GM21390 (cell line): ENCODE results near the gene CSK.

Experiments
- ATAC-seq: cut with Tn5 transposase; IDR thresholded peaks from one replicate; pipeline ENCODE4 v1.9.1; 2021; ENCODE audit not compliant: unreplicated experiment

CSK gene

DNA sequence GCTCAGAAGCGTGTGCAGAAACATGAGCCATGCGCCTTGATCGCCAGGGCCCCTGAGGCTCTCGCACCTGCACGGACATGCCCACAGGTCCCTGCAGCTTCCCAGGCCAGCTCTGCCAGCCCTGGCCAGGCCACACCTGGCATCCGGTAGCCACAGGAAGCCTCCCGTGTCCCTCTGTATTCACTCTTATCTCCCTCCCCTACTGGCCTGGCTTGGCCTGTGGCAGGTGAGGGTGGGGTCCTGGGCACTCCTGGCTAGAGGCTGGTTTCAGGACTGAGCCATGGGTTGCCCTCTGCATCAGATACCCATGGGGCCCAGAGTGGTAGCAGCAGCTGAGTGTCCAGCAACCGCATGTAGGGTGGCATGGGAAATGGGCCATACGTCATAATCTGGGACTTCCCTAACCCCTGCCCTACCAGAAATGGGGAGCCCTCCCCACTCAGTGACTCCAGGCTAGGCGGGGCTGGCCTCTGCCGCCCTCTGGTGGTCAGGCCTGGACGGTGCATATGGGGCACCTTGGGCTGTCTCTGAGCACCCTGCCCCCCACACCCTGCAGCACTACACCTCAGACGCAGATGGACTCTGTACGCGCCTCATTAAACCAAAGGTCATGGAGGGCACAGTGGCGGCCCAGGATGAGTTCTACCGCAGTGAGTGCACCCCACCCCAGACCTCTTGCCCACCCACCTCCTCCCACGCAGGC, 18.1 kb downstream of the CSK start:
- ATAC-seq, result peak; percentile 57

DNA sequence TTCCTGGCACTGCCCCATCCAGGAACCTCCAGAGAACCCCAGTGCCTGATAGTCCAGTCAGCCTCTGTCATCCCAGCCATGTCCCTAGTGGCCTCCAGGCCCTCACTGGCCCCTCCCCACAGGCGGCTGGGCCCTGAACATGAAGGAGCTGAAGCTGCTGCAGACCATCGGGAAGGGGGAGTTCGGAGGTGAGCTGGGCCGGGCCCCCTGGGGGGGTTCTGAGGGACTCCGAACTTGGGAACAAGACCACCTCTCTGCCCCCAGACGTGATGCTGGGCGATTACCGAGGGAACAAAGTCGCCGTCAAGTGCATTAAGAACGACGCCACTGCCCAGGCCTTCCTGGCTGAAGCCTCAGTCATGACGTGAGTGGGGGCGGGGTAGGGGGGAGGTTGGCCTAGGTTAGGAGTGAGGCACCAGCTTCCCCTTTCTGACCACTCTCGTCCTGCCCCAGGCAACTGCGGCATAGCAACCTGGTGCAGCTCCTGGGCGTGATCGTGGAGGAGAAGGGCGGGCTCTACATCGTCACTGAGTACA, 18.7 kb downstream of the CSK start:
- ATAC-seq, result no peak

DNA sequence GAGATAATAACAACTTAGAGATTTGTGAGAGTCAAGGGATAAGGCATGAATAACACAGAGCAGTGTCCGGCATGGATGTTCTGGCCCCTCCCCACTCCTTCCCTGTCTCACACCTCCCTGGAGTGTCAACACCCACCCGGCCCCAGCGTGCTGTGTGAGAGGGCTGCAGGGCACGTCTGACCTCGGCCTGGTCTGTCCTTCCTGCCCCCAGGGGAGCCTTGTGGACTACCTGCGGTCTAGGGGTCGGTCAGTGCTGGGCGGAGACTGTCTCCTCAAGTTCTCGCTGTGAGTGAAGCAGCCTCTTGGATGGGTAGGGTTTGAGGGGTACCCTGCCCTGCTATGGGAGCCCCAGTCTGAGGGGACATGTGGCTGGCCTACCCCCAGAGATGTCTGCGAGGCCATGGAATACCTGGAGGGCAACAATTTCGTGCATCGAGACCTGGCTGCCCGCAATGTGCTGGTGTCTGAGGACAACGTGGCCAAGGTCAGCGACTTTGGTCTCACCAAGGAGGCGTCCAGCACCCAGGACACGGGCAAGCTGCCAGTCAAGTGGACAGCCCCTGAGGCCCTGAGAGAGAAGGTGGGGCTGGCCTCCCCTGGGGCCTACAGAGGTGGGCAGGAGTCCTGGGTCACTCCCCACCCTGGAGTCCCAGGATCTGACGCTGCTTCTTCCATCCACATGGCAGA, 19.6 kb downstream of the CSK start:
- no peak for ATAC-seq

DNA sequence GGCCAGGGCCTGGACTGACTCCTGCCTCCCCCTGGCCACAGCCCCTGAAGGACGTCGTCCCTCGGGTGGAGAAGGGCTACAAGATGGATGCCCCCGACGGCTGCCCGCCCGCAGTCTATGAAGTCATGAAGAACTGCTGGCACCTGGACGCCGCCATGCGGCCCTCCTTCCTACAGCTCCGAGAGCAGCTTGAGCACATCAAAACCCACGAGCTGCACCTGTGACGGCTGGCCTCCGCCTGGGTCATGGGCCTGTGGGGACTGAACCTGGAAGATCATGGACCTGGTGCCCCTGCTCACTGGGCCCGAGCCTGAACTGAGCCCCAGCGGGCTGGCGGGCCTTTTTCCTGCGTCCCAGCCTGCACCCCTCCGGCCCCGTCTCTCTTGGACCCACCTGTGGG, 20.4 kb downstream of the CSK start:
- ATAC-seq, result no peak

DNA sequence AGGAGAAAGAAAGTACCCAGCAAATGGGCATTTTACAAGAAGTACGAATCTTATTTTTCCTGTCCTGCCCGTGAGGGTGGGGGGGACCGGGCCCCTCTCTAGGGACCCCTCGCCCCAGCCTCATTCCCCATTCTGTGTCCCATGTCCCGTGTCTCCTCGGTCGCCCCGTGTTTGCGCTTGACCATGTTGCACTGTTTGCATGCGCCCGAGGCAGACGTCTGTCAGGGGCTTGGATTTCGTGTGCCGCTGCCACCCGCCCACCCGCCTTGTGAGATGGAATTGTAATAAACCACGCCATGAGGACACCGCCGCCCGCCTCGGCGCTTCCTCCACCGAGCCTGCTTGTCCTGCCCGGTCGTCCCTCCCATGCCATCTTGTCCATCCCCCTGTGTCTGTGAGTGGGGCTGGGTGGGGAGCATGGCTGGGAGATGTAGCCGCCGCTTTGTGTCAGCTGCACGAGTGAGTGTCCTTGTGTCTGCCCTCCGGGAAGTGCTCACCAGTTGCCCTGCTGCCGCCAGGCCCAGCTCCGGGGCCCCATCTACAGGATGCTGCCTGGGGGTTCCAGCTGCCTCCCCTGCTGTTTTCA, 21.1 kb downstream of the CSK start:
- ATAC-seq, result no peak

DNA sequence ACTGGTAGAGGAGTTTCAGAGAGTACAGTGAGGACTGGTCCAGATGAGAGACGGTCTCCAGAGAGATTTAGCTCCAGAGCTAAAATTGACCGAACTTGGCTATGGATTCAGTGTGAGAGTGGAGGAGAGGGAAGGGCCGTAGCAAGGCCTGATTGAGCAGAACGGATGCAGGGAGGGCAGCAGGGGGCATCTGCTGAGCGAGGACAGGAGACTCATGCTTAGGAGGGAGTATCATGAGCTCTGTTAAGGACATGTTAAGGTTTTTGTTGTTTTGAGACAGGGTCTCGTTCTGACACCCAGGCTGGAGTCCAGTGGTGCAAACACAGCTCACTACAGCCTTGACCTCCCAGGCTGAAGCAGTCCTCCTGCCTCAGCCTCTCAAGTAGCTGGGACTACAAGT, 23.1 kb downstream of the CSK start:
- no peak for ATAC-seq

DNA sequence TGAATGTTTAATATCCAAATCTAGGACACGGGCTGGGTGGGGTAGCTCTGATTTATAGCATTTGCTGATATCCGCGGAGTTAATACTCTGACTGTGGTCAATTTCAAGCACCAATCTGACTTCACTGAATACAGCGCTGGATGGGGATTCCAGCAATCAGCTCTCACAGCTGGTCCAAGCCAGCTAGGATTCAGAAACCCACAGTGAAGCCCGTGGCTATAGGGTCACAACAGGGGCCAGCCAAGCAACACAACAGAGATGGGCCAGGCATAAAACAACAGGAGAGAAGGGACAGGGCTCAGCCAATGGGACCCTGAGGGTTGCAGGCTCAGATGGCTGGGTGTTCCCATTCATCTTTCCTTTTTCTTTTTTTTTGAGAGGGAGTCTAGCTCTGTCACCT, 25.4 kb downstream of the CSK start:
- no peak for ATAC-seq

DNA sequence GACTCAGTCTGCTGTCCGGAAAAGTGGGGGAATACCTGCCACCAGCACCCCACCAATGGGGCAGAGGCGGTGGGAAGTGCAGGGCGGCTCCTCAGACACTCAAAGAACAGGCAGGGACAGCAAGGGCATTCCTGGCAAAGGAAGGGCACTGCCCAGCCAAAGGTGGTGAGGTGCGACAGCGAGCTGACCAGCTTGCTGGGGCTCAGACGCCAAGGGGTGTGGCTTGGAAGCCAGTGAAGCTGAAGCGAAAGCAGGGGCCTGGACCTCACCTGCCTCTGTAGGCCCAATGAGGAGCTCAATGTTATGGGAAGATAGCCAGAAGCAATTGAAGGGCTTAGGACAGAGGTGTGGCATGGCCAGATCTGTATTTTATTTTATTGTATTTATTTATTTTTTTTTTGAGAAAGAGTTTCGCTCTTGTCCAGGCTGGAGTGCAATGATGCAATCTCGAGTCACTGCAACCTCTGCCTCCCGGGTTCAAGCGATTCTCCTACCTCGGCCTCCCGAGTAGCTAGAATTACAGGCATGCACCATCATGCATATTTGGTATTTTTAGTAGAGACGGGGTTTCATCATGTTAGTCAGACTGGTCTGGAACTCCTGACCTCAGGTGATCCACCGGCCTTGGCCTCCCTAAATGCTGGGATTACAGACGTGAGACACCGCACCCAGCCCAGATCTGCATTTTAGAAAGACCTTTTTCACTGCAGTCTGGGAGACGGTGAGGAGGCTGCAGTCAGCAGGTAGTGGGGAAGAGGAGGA, 26.4 kb downstream of the CSK start:
- ATAC-seq, result no peak

DNA sequence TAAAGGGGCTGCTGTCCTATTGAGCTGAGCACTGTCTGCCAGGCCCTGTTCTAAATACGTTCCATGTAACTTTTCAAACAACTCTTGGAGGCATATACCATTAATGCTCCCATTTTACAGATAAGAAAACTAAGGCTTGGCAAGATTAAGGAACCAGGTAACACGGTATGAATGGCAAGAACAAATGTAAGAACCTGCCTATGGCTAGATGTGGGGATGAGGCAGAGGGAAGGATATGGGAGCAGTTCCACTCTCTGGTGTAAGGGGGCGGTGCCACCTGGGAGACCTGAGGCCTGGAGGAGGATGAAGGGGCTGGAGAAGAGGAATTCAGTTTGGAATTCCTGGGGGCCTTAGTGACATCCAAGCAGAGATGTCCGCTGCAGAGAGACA, 27.0 kb downstream of the CSK start:
- no peak for ATAC-seq

DNA sequence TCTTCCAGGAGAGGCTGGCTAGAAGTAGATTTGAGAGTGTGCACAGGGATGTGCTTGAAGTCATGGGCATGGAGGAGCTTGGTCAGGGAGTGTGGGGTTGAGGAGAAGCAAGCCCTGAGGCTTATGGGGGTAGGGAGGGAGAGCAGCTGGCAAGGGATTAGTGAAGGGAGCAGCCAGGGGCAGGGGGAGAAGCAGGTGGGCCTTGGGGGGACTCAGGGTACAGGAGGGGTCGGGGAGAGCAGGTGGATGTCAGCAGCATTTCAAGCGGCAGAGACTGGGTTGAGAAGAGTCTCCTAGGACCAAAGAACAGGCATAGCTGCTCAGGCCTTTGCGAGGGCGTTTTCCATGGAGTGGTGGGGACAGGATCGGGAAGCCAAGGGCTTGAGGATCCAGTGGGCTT, 27.4 kb downstream of the CSK start:
- no peak for ATAC-seq

DNA sequence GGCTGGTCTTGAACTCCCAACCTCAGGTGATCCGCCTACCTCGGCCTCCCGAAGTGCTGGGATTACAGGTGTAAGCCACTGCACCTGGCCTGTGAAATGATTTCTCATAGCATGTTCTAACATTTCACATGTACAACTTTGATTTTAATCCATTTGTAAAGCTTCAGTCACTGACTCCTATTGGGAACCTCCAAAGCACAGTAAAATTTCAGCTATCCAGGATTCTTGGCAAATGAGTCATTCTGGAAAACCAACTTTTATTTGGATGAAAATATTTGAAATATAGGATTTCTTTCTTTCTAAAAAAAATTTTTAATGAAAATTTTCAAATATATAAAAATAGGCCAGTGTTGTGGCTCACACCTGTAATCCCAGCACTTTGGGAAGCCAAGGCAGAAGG, 28.1 kb downstream of the CSK start:
- no peak for ATAC-seq

DNA sequence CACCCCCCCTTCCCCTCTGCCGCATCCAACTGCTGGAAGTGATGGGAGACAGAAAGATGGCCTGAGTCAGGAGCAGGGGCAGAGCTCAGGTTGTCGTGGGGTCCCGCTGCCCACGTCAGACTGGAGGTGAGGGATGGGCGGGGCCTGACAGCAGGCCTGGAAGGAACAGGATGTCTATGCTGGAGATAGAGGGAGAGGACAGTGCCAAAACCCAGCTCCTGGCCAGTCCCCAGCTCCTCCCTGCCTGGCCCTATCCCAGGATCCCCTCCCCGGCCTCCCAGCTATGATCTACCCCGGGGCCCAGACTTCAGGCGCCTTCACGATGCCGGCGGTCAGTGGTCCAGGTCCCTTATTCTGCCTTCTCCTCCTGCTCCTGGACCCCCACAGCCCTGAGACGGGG, 30.7 kb downstream of the CSK start, which contains the start of gene LMAN1L:
LMAN1L (plus strand) TSS at position 303 of the 400 bp plus-strand sequence; CDS start at position 323, 20 bp downstream.
- ATAC-seq, result no peak

DNA sequence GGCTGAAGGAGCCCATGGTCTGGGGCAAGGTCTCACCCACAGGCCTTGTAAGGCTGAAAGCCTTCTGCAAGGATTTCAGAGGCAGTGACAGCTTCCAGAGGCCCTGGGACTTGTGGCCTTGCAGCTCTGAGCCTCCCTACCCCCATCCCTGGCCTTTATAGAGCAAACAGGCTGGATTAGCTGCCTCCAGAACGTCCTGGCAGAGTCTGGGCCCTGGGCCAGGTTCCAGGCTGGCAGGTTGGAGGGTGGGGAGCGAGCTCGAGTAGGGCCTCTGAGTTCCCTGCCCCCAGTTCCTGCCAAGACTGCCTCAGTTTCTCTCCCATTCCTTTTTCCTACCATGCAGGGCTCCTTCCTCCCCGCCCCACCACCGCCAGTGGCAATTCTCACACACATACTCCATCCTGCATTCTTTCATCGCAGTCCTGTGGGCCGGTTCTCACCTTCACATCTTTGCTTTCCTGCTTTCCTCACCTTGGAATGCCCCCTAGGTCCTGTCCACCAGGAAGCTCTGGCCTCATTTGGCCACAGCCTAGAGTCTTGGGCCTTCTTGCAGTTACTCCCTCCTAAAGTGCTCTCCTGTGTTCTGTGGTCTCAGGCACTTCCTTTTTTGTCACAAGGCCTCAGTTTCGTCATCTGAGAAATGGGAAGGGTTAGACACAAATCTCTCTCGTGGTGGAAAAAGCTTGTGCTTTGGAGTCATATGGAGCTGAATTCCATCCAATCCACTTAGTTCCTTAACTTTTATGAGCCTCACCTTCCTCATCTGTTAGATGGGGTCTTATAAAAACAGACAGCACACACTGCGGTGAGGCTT, 33.4 kb downstream of the CSK start:
- no peak for ATAC-seq

DNA sequence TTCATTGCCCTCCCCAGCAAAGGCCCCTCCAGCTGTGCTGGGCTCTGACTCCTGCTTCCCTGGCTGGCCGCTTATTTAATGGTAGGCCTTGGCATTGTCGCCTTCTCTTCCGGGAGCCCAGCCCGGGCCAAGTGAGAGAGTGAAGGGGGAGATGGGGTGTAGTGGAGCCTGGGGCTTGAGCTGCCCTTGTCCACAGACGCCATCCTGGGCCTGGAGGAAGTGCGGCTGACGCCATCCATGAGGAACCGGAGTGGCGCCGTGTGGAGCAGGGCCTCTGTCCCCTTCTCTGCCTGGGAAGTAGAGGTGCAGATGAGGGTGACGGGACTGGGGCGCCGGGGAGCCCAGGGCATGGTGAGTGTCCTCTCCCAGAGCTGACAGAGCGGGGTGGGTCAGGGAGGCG, 34.1 kb downstream of the CSK start:
- ATAC-seq, result no peak

DNA sequence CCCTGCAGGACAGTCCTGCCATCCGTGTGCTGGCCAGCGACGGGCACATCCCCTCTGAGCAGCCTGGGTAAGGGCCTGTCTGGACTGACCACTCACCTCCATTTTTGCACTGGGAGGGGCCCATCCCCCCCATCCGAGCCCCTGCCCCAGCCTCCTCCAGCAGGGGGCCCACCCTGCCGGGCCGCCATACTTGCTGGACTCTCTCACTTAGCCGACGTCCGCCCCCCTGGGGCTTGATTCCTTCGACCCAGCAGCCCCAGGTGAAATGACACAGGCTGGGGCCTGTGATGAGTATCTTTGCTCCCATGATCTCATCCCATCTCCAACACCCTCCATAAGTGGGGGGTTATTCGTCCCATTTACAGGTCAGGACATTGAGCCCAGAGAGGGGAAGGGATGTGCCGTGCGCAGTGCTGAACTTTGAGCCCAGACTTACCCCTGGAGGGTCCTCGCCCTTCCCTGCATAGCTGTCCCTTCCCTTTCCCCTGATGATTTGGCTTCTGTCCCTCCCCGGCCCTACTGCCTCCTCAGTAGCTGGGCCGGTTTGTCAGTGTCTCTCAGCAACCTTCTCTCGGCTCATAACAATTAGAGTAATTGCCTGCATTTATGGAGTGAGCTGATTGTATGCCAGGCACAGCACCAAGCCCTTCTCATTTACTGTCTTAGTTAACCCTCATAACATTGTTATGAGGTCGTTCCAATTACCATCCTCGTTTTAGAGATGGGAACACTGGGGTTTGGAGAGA, 34.9 kb downstream of the CSK start:
- no peak for ATAC-seq

DNA sequence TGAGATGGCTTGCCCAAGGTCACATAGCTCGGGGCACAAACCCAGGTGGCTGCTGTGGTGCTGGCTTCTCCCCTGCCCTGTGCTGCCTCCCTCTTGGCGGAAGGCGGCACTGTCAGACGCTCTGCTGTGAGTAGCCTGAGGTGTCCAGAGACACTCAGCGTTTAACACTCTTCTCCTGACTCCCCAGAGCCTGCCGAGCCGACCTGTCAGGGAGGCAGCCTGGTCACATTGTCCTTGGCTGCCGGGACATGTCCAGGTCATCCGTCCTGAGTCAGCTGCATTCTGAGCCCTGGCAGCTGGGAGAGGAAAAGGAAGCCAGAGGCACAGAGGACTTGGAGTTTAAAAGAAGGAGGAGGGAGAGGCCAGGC, 35.5 kb downstream of the CSK start:
- ATAC-seq, result no peak

DNA sequence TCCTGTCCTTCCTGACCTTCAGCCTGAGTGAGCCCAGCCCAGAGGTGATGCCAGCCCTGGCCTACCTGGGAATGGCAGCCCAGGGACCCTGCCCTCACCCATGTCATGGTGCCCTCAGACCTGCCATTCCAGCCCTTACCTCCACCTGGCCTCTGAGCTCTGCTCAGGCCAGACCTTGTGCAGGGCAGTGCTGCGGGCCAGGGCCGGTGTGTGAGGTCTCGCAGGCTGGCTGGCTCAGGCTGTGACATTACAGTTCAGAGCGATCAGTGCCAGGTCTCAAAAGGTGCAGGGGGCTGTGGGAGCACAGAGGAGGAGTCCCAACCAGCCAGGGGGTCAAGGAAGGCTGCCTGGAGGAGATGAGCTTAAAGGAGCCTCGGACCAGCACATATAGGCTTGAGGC, 38.2 kb downstream of the CSK start:
- ATAC-seq, result no peak

DNA sequence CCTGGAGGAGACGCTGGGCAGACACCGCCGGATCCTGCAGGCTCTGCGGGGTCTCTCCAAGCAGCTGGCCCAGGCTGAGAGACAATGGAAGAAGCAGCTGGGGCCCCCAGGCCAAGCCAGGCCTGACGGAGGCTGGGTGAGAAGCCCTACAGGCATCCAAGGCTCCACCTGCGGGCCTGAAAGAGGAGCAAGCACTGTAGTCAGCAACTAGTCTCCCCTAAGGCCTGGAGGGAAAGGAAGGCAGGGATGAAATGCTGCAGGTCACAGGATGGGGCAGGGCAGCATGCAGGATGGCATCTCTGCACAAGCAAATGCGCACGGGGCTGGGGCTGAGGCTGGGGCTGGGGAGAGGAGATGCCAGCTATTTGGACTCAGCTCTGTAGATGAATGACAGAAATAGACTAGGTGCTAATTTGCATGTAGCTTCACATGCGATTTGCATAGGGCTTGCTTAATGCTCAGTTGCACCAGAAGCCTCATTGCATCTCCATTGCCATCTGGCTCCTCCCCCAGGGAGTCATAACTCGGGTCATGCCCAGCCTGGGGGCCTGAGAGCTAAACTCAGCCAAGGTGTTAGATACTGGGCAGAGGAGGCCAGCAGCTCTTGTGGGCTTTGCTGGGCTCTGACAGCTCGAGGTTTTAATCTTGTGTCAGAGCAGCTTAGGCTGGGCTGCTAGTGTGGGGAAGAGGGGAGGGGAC, 39.4 kb downstream of the CSK start:
- peak; percentile 85 for ATAC-seq

DNA sequence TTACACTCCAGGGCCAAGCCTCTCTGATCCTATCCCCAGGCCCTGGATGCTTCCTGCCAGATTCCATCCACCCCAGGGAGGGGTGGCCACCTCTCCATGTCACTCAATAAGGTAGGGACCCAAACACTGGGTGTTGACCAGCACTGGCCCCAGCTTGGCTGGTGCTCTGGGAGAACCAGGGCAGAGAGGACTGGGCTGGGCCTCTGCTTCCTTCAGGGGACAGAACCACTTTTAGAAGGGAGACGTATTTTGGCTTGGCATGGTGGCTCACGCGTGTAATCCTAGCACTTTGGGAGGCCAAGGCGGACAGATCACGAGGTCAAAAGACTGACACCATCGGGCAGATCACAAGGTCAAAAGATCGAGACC, 39.9 kb downstream of the CSK start:
- no peak for ATAC-seq
